GM12892 (cell line): ENCODE data around the gene MFAP3L.

Source experiments
- POLR2A ChIP-seq: IDR thresholded peaks from 2 replicates; pipeline ENCODE4 v1.6.1; 2011; ENCODE audit warnings: low read depth, low read length, control low read depth
- POLR2AphosphoS5 ChIP-seq: IDR thresholded peaks from 2 replicates; pipeline ENCODE4 v1.6.1; 2011; ENCODE audit warnings: low read depth, low read length, control low read depth
- TAF1 ChIP-seq: IDR thresholded peaks from 2 replicates; pipeline ENCODE4 v1.6.1; 2011; ENCODE audit warnings: low read depth, mild to moderate bottlenecking, control low read depth, low read length, borderline replicate concordance

GRCh38 chr4:170022211-170022610, 4.0 kb downstream of the MFAP3L start:
- TF ChIP-seq POLR2A (no peak), TAF1 (no peak), POLR2AphosphoS5 (no peak)
